WERI-Rb-1 (cell line): ENCODE results near the gene HNMT.

Experiments used
- DNase-seq: peaks from one replicate; pipeline ENCODE4 v3.0.0-alpha.2; 2020
- H3K27ac ChIP-seq: fragments of 250-450 bp; sonication (Bioruptor Pico); 2 replicates; pipeline ENCODE4 v1.5.1; 2020; ENCODE audit warnings: mild to moderate bottlenecking, moderate library complexity
- H3K27me3 ChIP-seq: fragments of 250-450 bp; sonication (Bioruptor Pico); 2 replicates; pipeline ENCODE4 v1.5.1; 2021; ENCODE audit warnings: mild to moderate bottlenecking, low read depth, moderate library complexity; ENCODE audit not compliant: insufficient read depth, severe bottlenecking
- H3K36me3 ChIP-seq: fragments of 250-450 bp; sonication (Bioruptor Pico); 2 replicates; pipeline ENCODE4 v1.5.1; 2020; ENCODE audit warnings: mild to moderate bottlenecking, moderate library complexity
- H3K4me3 ChIP-seq: 2 replicates; pipeline ENCODE4 v1.5.1; 2011; ENCODE audit warnings: low read depth, mild to moderate bottlenecking, control low read depth, low read length
- H3K9me3 ChIP-seq: fragments of 250-450 bp; sonication (Bioruptor Pico); 2 replicates; pipeline ENCODE4 v1.5.1; 2021; ENCODE audit warnings: mild to moderate bottlenecking, moderate library complexity; ENCODE audit not compliant: severe bottlenecking
- TF ChIP-seq, protein P1 (sequence below): IDR thresholded peaks from 2 replicates; pipeline ENCODE4 v1.5.1; 2011; ENCODE audit warnings: low read depth, mild to moderate bottlenecking, control low read depth, inconsistent platforms, low read length

Gene HNMT

DNA sequence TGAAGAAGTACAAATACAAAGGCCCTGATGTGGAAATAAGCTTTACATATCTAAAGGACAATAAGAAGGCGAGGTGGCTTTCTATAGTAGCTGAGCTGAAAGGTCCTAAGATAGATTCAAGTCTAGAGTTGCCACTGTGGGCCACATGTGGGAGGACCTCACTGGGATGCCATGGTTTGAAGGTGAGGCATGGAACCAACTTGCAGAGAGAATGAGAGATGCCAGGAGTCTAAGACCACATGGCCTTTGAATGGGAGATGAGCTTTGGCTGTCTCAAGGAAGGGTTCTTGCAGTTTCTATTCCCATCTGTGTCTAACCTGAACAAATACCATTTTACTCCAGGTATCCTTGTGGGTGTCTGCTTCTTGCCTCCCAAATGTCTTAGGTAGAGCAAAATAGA, 53.6 kb downstream of the HNMT start:
- TF ChIP-seq, protein P1, sequence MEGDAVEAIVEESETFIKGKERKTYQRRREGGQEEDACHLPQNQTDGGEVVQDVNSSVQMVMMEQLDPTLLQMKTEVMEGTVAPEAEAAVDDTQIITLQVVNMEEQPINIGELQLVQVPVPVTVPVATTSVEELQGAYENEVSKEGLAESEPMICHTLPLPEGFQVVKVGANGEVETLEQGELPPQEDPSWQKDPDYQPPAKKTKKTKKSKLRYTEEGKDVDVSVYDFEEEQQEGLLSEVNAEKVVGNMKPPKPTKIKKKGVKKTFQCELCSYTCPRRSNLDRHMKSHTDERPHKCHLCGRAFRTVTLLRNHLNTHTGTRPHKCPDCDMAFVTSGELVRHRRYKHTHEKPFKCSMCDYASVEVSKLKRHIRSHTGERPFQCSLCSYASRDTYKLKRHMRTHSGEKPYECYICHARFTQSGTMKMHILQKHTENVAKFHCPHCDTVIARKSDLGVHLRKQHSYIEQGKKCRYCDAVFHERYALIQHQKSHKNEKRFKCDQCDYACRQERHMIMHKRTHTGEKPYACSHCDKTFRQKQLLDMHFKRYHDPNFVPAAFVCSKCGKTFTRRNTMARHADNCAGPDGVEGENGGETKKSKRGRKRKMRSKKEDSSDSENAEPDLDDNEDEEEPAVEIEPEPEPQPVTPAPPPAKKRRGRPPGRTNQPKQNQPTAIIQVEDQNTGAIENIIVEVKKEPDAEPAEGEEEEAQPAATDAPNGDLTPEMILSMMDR, result no peak
- Histone ChIP-seq H3K9me3 (no peaks in the 10 kb centered on the region), H3K27ac (no peak overlapping the region), H3K36me3 (no peaks in the 10 kb centered on the region), H3K4me3 (no peak overlapping the region), H3K27me3 (no peaks in the 10 kb centered on the region)
- no peak for DNase-seq

DNA sequence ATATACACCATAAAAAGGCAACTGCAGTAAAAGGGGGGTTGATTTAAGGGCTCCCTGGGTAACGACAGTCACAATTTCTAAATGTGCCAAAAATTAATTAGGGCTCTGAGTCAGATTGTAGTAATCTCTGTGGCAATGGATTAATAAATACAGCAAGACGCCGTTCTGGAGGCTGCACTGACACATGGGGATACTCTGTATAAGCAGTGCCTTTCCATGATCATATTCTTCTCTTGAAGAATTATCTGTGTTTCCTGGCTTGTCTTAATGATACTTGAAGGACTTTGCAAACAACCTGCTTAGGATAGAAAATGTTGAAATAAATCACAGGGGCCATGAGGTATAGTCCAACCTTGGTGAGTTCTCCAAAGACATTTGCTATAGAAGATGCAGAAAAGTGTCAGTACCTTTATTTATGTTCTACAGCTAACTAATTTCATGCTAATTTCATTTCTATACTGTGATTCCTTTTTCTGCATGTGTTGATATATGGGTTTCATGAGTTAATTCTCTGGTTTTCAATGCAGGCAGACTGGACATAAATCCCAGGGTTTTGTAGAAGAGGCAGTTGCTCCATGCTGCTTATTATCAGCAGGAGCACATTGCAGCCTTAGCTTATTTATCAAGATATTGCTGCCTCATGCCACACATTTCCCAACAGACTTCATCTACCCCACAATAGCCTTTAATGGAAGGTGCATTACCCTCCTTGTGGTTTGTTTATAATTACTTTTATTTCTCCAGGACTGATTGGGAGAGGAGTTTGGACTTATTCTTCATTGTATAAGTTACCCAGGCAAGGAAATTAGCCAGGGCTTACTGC, 54.8 kb downstream of the HNMT start:
- H3K27me3 ChIP-seq, result no peaks in the 10 kb centered on the region
- TF ChIP-seq, protein P1, result no peak
- no peak overlapping the region for H3K4me3 ChIP-seq
- H3K27ac ChIP-seq, result no peak overlapping the region
- no peaks in the 10 kb centered on the region for H3K36me3 ChIP-seq
- DNase-seq, result no peak
- H3K9me3 ChIP-seq, result no peaks in the 10 kb centered on the region

- no peak for DNase-seq
- TF ChIP-seq, protein P1, result no peak
- no peaks in the 10 kb centered on the region for H3K27me3 ChIP-seq
- no peak overlapping the region for H3K4me3 ChIP-seq
- no peaks in the 10 kb centered on the region for H3K36me3 ChIP-seq
- no peaks in the 10 kb centered on the region for H3K9me3 ChIP-seq
- no peak overlapping the region for H3K27ac ChIP-seq
Observed at GRCh38 chr2:138020432-138020831, 56.2 kb downstream of the HNMT start.

- H3K4me3 ChIP-seq, result no peak overlapping the region
- DNase-seq, result no peak
- H3K36me3 ChIP-seq, result no peaks in the 10 kb centered on the region
- no peak overlapping the region for H3K27ac ChIP-seq
- H3K27me3 ChIP-seq, result no peaks in the 10 kb centered on the region
- no peaks in the 10 kb centered on the region for H3K9me3 ChIP-seq
- TF ChIP-seq, protein P1, result no peak
Observed at GRCh38 chr2:138021154-138021553, 56.9 kb downstream of the HNMT start.

- no peak for DNase-seq
- TF ChIP-seq, protein P1, result no peak
- Histone ChIP-seq H3K4me3 (no peak overlapping the region), H3K9me3 (no peaks in the 10 kb centered on the region), H3K27me3 (no peaks in the 10 kb centered on the region), H3K36me3 (no peaks in the 10 kb centered on the region), H3K27ac (no peak overlapping the region)
Observed at GRCh38 chr2:138023298-138023697, 59.0 kb downstream of the HNMT start.

GRCh38 chr2:138023976-138024375, 59.7 kb downstream of the HNMT start:
- H3K36me3 ChIP-seq, result no peaks in the 10 kb centered on the region
- no peaks in the 10 kb centered on the region for H3K27me3 ChIP-seq
- no peak for DNase-seq
- TF ChIP-seq, protein P1, result no peak
- no peak overlapping the region for H3K27ac ChIP-seq
- no peaks in the 10 kb centered on the region for H3K9me3 ChIP-seq
- no peak overlapping the region for H3K4me3 ChIP-seq
